B cell (primary cell): Measurements from ENCODE around the gene CYS1. TPM values are rescaled to one million over a fixed set of nuclear protein-coding genes. Genes with fewer than 3 reads are reported as not detected.

Experiments used
- ATAC-seq: fragments of 200-7000 bp; cut with Tn5 transposase; one replicate; pipeline ENCODE4 v1.10.0; 2021; ENCODE audit warnings: low read depth, mild to moderate bottlenecking, moderate number of reproducible peaks, moderate library complexity
- CTCF ChIA-PET: fragments of 350-600 bp; sonication (Branson Sonifier 250); formaldehyde crosslinking; loops from one replicate; lab custom pipeline; 2021; ENCODE audit warnings: antibody characterized with exemption, inconsistent platforms; lab: Charles Lee
- POLR2A ChIA-PET: fragments of 350-600 bp; sonication (Branson Sonifier 250); formaldehyde crosslinking; loops from one replicate; lab custom pipeline; 2021; ENCODE audit warnings: antibody characterized with exemption; lab: Charles Lee
- DNase-seq: peaks from one replicate; pipeline ENCODE4 v3.0.0; 2013
- H2AFZ ChIP-seq: 2 replicates; pipeline ENCODE4 v1.6.1; 2012; ENCODE audit warnings: mild to moderate bottlenecking, low read depth, low read length; ENCODE audit not compliant: insufficient read depth, poor library complexity, severe bottlenecking
- H3K27ac ChIP-seq, 2 donors: 1 replicate in 1 of 2; 2 replicates in 1 of 2; pipeline ENCODE4 v1.5.1; 2012 to 2013; ENCODE audit warnings: low read length in 2 of 2, mild to moderate bottlenecking in 2 of 2, moderate library complexity in 1 of 2
- H3K27me3 ChIP-seq, 4 experiments: fragments of 200-600 bp in 1 of 4; sonication (generic) in 1 of 4; replicated peaks in 1 of 4; 1 replicate in 2 of 4; 2 replicates in 2 of 4; pipeline versions ENCODE4 v1.6.1 to v1.7.0; 2013 to 2016; ENCODE audit warnings: low read length in 3 of 4, mild to moderate bottlenecking in 2 of 4, mixed read lengths in 1 of 4, moderate library complexity in 1 of 4; ENCODE audit not compliant: insufficient read depth in 4 of 4, control insufficient read depth in 3 of 4; ENCODE audit errors: control extremely low read depth in 1 of 4
- H3K36me3 ChIP-seq, 2 experiments: replicated peaks in 1 of 2; 1 replicate in 1 of 2; 2 replicates in 1 of 2; pipeline versions ENCODE4 v1.6.1 to v1.7.1; 2013; ENCODE audit warnings: low read length in 1 of 2; ENCODE audit not compliant: insufficient read depth in 2 of 2, control insufficient read depth in 1 of 2; ENCODE audit errors: control extremely low read depth in 1 of 2, extremely low read depth in 1 of 2
- H3K4me1 ChIP-seq, 2 donors: fragments of 200-600 bp in 1 of 2; sonication (generic) in 1 of 2; 1 replicate in 1 of 2; 2 replicates in 1 of 2; pipeline versions ENCODE4 v1.5.1 to v1.6.1; 2013 to 2017; ENCODE audit warnings: low read length in 2 of 2; ENCODE audit not compliant: control insufficient read depth in 2 of 2, insufficient read depth in 2 of 2
- H3K4me2 ChIP-seq: replicated peaks from 2 replicates; pipeline ENCODE3; 2012; ENCODE audit warnings: mild to moderate bottlenecking, low read depth, low read length; ENCODE audit not compliant: poor library complexity, severe bottlenecking
- H3K4me3 ChIP-seq, 5 experiments: fragments of 200-600 bp in 1 of 5; sonication (generic) in 1 of 5; 1 replicate in 3 of 5; 2 replicates in 2 of 5; pipeline versions ENCODE4 v1.5.1 to v1.7.0; 2011 to 2016; ENCODE audit warnings: low read length in 4 of 5, mild to moderate bottlenecking in 4 of 5, low read depth in 2 of 5, control low read depth in 1 of 5, moderate library complexity in 1 of 5; ENCODE audit not compliant: insufficient read depth in 1 of 5; ENCODE audit errors: control extremely low read depth in 1 of 5, extremely low read depth in 1 of 5
- H3K79me2 ChIP-seq: fragments of 200-600 bp; sonication (generic); one replicate; pipeline ENCODE4 v1.6.0; 2016; ENCODE audit warnings: low read length; ENCODE audit not compliant: control insufficient read depth, insufficient read depth
- H3K9ac ChIP-seq: fragments of 200-600 bp; sonication (generic); 2 replicates; pipeline ENCODE4 v1.6.1; 2017; ENCODE audit warnings: mild to moderate bottlenecking, low read length, moderate library complexity
- H3K9me3 ChIP-seq, 3 donors: one replicate each; pipeline versions ENCODE4 v1.6.1 to v1.7.1; 2013; ENCODE audit warnings: low read length in 2 of 3; ENCODE audit not compliant: control insufficient read depth in 2 of 3, insufficient read depth in 1 of 3; ENCODE audit errors: control extremely low read depth in 1 of 3
- H4K20me1 ChIP-seq: 2 replicates; pipeline ENCODE4 v1.6.0; 2012; ENCODE audit warnings: mild to moderate bottlenecking, low read length; ENCODE audit not compliant: insufficient read depth, control insufficient read depth, poor library complexity, severe bottlenecking
- H3K27ac Mint-ChIP-seq: one replicate; pipeline ENCODE4 v1.8.0; 2021; ENCODE audit warnings: mixed read lengths
- H3K27me3 Mint-ChIP-seq: one replicate; pipeline ENCODE4 v1.8.0; 2021; ENCODE audit warnings: mixed read lengths
- H3K4me1 Mint-ChIP-seq: one replicate; pipeline ENCODE4 v1.8.0; 2021; ENCODE audit warnings: mixed read lengths
- H3K4me3 Mint-ChIP-seq: one replicate; pipeline ENCODE4 v1.8.0; 2021; ENCODE audit warnings: mixed read lengths
- H3K9me3 Mint-ChIP-seq: one replicate; pipeline ENCODE4 v1.8.0; 2022; ENCODE audit warnings: mixed read lengths; ENCODE audit not compliant: insufficient read depth
- CTCF ChIP-seq: fragments of 200-600 bp; IDR thresholded peaks from one replicate; pipeline ENCODE4 v1.8.0; 2022; ENCODE audit warnings: antibody characterized with exemption, mild to moderate bottlenecking
- EZH2 ChIP-seq: IDR thresholded peaks from 2 replicates; pipeline ENCODE4 v1.6.1; 2012; ENCODE audit warnings: borderline replicate concordance, low read depth, mild to moderate bottlenecking, moderate library complexity, low read length; ENCODE audit not compliant: insufficient read depth, poor library complexity, severe bottlenecking
- WGBS: methylation state at CpG from one replicate; pipeline ENCODE4 v1.1.5; 2013; ENCODE audit warnings: missing lambda C conversion rate; ENCODE audit not compliant: insufficient coverage; 5-methylcytosine and 5-hydroxymethylcytosine counted together
- intact Hi-C: fragments of 100-400 bp; cut with micrococcal nuclease; formaldehyde crosslinking; loops from one replicate; pipeline ENCODE4 v1.10.0; 2022
- polyA plus RNA-seq: library from polyadenylated mRNA; depleted of rRNA; stranded (reverse); fragments of >200 nt; gene quantifications from 2 replicates; pipeline ENCODE4 v1.2.3, GENCODE V29; 2012
- total RNA-seq, 2 donors: library from RNA; stranded (reverse); fragments of 120-200 nt in 1 of 2; gene quantifications; 1 replicate in 1 of 2; 2 replicates in 1 of 2; pipeline versions ENCODE4 v1.2.3 to v1.2.4, GENCODE V29; 2013 to 2022

CYS1 gene
- total and polyA plus RNA-seq, 2 donors (not counting 1 experiment from before 2014, with no cell fraction given): not detected

DNA sequence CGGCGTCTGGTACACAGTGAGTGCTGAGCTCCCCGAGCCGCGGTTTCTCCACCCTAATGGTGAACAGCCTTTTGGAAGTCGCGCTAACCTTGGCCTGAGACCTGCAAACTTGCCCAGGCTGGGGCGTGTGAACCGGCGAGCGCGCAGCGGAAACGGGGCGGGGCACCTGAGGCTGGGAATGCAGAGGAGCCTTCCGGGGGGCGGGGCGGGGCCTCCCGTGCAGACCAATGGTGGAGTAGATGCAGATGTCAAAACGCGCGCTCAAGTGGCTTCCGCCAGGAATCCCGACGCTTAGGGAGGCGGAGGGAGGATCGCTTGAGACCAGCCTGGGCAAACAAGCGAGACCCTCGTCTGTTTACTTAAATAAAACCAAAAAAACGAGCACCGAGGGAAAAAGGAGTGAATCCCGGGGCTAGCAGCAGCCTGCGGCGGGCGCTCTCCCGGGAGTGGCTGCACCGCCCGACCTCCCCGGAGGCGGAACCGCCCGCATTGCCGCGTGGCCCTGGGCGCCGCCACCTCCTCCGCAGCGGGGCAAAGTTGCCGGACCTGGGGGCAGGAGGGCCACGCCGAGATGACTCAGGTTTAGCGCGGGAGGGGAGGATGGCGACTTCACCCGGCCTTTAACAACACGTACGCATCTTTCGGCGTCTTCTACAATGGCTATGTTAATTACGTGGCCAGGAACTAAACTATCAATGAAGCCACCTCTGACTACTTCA, 40.1 kb upstream of the CYS1 start:
- under 1% methylated on average over 59 of the region's 60 CpGs for WGBS

More for the DNA sequence above, 40.1 kb upstream of the CYS1 start:
- peak overlapping the region; percentile 71 for H2AFZ ChIP-seq
- peak overlapping the region; percentile 71 for H3K9ac ChIP-seq
- H3K27ac ChIP-seq: peak overlapping the region; percentile 30 to 50
- TF ChIP-seq CTCF (no peak), EZH2 (no peak)
- DNase-seq (peak; percentile 93), ATAC-seq (peak; percentile 82)
- peak overlapping the region; percentile 97 for H3K27ac Mint-ChIP-seq
- H3K36me3 ChIP-seq: no peaks in the 10 kb centered on the region
- peaks cover 0 to 17% (median 8%) of the 10 kb centered on the region in 4 experiments for H3K27me3 ChIP-seq
- H3K27me3 Mint-ChIP-seq: peaks cover 10% of the 10 kb centered on the region
- peaks cover 0 to 3% (median 0%) of the 10 kb centered on the region in 3 donors for H3K9me3 ChIP-seq
- CTCF ChIA-PET: interaction anchor here (0.9 to 2.7 kb wide), 6 partner anchors 26 to 314 kb away, joined by 3 to 19 read pairs (median 7); no protein-coding TSS in a partner anchor
- H3K4me3 ChIP-seq: peak overlapping the region; percentile 70 to 82 (median 75)
- H3K4me1 ChIP-seq: peaks cover 29 to 32% of the 10 kb centered on the region in 2 donors
- H3K4me3 Mint-ChIP-seq: peak overlapping the region; percentile 98
- peaks cover 6% of the 10 kb centered on the region for H4K20me1 ChIP-seq
- H3K4me2 ChIP-seq: peak overlapping the region; percentile 100
- H3K79me2 ChIP-seq: peaks cover 27% of the 10 kb centered on the region
- intact Hi-C loops: loop anchor here (1.0 to 10.0 kb wide), 4 partner anchors 76 to 698 kb away; partner anchors contain the start of genes CPSF3, ITGB1BP1 and ODC1
- no peaks in the 10 kb centered on the region for H3K9me3 Mint-ChIP-seq
- POLR2A ChIA-PET: no interaction called here
- peaks cover 30% of the 10 kb centered on the region for H3K4me1 Mint-ChIP-seq
